Putamen (tissue), 1 donor: ENCODE data around the gene PLOD1.
A peak's percentile ranks its signal among the peaks of the same experiment; 100 is the strongest.

Experiments used
- DNase-seq: peaks from one replicate; pipeline ENCODE4 v3.0.0-alpha.2; 2016; ENCODE audit warnings: low spot score

Gene PLOD1

DNA sequence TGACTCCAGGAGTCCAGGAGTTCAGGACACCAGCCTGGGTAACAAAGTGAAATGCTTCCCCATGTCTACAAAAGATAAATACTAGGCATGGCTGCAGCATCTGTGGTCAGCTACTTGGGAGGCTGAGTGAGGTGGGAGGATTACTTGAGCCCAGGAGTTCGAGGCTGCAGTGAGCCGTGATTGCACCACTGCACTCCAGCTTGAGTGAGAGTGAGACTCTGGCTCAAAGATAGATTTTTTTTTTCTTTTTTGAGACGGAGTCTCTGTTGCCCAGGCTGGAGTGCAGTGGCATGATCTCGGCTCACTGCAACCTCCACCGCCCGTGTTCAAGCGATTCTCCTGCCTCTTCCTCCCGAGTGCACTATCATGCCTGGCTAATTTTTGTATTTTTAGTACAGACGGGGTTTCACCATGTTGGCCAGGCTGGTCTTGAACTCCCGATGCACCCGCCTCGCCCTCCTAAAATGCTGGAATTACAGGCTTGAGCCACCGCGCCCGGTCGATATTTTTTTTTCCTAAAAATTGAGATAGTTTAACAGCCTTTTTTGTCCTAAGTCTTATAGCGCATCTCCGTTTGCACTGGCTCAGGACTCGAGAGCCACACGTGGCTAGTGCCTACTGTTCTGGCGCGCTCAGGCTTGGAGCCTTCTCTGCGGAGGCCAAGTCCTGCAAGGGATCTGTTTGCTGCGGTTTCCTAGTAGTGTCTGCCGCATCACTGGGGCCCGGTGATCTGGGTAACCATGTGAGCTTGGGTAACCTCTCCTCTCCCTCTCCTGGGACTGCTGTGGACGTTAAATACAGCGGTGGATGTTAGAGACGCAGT is 44.7 kb downstream of the PLOD1 start:
- no peak for DNase-seq

- DNase-seq, result peak; percentile 95
Measured at GRCh38 chr1:11979851-11980675, 45.5 kb downstream of the PLOD1 start, which contains the start of gene MFN2. MFN2 (plus strand) TSS chr1:11980444; CDS start chr1:11989169, 8,725 bp downstream.

DNA sequence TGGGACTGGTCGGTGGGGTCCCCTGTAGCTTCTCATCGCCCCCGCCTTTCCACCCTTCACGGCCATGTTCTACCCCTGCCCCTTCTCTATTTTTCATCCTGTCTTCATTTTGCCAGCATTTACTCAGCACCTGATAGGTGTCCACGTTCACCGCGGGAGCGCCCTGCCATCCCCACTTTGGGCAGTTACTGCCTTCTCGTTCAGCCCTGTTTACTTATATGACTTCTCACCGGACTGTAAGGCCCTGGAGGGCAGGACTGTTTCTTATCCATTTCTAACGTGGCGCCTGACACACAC is 46.1 kb downstream of the PLOD1 start:
- no peak for DNase-seq

GRCh38 chr1:11981378-11982009 is 47.0 kb downstream of the PLOD1 start:
- no peak for DNase-seq

GRCh38 chr1:11982010-11982392 is 47.5 kb downstream of the PLOD1 start:
- DNase-seq, result no peak

GRCh38 chr1:11984121-11984520 is 49.6 kb downstream of the PLOD1 start:
- no peak for DNase-seq

DNA sequence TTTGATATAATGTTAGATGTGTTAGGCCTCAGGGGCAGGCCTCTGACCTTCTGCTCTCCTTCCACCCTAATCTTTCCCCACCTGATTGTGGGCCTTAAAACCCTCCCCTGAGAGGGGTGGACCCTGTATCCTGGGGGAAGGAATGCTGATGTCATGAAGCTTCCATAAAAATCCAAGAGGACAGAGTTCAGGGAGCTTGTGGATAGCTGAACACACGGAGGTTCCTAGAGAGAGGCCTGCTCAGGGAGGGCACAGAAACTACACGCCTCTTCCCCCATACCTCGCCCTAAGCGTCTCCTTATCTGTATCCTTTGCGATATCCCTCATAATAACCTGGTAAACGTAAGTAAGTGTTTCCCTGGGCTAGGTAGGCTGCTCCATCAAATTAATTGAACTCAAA is 50.1 kb downstream of the PLOD1 start:
- DNase-seq, result no peak

- no peak for DNase-seq
Measured at GRCh38 chr1:11985171-11985570, 50.7 kb downstream of the PLOD1 start.

DNA sequence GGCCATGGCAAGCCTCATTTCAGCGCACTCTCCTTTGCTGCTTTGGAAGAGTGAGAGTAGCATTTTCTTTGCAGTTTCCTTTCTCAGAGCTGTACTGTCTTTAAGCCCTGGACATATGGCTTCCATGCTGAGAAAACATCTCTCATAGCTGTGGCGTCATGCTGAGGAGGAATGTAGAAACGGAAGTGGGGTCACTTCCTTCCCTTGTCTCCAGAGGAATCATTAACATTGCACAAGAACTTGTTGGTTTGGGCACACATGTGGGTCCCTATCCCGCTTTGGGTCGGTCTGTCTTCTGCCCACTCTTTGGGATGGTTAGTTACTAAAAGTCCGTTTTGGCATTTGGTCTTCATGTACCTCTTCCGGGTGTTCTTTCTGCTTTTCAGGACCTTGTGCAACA is 51.3 kb downstream of the PLOD1 start:
- DNase-seq, result no peak

DNA sequence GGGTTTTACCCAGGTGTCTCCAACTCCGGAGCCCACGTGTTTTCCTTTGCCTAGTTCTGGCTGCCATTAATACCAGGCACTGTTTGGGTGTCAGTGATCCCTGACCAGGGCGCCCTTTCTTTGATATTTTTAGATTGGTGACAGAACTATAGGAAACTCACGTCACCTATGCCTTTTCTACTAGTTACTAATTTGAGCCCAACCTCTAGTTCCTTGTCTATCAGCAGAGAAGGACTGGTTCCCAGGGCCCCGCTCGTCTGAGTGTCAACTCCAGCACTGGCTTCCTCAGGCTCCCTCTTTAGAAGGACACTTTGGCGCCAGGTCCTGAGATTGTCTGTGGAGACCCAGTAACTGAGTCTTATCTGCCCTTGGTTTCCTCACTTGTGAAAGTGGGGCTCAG is 55.2 kb downstream of the PLOD1 start:
- no peak for DNase-seq

DNA sequence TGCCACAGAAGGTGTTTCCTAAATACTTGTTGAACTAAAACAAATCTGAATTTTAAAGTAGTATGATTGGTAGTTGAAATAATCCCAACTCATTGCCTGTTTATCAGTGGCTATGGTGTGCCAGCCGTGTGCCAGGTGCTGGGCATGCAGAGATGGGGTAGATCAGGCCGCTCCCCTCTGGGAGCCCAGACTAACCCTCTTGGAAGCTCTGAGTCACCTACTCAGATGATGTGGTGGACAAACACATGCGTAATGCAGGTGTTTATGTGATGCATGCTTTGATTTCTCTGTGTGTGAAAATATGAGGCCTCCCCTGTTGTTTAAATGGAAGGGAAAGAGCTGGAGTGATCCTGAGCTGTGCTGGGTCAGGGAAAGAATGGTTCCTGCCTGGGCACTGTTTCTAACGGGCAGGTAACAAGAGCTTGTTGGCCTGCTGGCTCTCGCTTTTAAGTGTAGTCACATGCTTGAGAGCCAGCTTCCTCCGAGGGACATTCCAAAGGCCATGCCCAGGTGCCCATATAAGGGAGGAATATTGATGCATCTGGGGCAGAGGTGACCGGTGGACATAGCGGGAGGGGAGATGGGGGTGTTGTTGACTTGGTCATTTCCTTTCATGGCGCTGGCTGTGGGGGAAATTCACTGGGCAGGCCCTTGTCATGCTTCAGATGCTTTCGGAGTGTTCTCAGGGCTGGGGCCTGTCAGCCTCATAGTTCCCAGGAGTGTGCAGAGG is 56.0 kb downstream of the PLOD1 start:
- no peak for DNase-seq

DNA sequence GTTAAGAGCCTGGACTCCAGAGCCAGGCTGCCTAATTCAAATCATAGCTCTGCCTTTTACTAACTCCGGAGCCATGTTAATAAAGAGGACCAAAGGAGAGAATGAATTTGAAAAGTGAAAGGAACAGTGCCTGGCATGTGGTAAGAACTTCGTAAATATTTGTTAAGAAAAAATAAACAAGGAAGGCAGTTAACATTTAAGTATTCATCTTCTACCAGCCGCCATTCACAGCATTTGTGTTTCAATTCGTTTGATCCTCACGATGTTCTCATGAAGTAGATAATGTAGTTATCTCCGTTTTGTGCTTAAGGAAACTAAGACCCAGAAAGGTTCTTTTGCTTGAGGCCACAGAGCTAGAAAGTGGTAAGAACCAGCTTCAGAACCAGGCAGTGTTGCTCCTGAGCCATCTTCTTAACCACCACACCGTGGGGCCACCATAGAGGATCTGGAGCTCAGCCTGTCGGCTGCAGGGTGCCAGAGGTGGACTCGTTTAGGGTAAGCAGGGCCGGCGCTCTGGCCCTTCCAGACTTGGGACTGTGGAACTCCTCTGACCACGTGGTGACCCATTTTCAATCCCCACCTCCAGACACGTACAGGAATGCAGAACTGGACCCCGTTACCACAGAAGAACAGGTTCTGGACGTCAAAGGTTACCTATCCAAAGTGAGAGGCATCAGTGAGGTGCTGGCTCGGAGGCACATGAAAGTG is 57.6 kb downstream of the PLOD1 start:
- DNase-seq, result no peak

- DNase-seq, result no peak
Measured at GRCh38 chr1:11997081-11997850, 62.7 kb downstream of the PLOD1 start.

DNA sequence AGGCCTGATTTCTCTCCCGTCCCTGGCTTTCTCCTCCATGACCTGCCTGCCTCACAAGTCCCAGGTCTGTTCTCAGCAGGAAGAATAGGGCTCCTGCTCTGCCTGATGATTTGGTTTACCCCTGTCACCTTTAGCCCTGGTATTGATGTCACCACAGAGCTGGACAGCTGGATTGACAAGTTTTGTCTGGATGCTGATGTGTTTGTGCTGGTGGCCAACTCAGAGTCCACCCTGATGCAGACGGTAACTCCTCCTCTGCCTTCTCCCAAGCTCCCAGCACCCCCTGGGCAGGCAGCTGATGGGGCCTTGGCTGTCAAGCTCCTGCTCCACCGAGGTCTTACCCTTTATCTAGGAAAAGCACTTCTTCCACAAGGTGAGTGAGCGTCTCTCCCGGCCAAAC is 64.1 kb downstream of the PLOD1 start:
- no peak for DNase-seq

GRCh38 chr1:11999236-11999635 is 64.7 kb downstream of the PLOD1 start:
- no peak for DNase-seq

DNA sequence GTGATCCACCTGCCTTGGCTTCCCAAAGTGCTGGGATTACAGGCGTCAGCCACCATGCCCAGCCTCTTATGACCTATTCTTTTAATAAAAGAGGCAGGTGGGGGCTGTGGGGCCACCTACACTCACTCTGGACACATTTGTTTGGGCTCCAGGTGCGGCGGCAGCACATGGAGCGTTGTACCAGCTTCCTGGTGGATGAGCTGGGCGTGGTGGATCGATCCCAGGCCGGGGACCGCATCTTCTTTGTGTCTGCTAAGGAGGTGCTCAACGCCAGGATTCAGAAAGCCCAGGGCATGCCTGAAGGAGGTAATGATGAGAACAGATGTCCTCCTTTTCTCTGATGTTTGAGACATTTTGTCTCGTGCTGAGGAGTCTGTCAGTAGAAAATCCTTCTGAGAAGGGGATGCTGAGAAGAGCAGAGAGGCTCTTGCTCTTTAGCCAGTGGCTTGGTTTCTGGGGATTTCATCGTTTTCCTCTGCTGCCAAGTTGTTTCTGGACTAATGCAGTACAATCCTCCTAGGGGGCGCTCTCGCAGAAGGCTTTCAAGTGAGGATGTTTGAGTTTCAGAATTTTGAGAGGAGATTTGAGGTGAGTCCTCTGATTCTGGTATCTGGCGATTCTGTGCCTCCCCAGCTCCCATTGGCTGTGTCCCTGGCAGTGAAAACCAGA is 66.9 kb downstream of the PLOD1 start:
- DNase-seq, result peak; percentile 48

DNA sequence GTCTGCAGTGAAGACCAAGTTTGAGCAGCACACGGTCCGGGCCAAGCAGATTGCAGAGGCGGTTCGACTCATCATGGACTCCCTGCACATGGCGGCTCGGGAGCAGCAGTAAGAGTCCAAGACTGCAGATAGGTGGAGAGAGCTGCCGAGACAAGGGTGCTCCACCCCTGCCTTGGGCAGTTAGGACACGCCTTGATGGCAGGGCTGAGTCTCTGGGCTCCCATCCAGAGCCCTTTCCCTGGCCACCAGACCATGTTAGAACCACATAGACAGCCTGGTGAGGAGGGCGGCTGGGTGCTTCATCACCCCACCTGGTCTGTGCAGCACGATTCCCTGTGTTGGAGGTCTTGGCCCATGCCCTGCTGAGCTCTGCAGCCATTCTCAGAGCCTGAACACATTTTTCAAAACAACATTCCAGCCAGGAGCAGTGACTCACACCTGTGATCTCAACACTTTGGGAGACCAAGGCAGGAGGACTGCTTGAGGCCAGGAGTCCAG is 67.5 kb downstream of the PLOD1 start:
- no peak for DNase-seq

GRCh38 chr1:12003762-12004161 is 69.2 kb downstream of the PLOD1 start:
- DNase-seq, result no peak

- DNase-seq, result no peak
Measured at GRCh38 chr1:12005488-12006166, 71.1 kb downstream of the PLOD1 start.
